ENCODE data around the gene RORC.
"Not testable (repeated sequence)": the region's sequence is repeated elsewhere in the genome, so short reads cannot be mapped to it uniquely, and the experiment has no call there.

Gene RORC

DNA sequence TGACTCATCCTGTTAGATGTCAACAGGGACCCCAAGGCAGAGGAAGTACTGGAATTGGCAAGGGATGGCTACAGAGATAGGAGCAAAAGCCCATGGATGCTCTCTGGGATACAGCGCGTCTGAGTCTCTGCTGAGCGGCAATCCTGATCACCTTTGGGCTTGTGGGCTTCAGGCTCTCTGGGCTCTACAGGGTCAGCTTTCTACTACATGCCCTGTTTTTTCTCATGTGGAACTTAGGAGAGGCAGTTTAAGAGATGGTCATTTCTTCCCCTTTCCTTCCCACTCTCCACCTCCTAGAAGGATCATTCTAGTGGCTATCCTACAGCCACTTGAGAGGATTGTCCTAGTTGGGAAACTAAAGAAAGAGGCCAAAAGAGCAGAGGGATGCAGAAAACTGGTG lies 27.7 kb downstream of the RORC start:
- DNase-seq: no peak

DNA sequence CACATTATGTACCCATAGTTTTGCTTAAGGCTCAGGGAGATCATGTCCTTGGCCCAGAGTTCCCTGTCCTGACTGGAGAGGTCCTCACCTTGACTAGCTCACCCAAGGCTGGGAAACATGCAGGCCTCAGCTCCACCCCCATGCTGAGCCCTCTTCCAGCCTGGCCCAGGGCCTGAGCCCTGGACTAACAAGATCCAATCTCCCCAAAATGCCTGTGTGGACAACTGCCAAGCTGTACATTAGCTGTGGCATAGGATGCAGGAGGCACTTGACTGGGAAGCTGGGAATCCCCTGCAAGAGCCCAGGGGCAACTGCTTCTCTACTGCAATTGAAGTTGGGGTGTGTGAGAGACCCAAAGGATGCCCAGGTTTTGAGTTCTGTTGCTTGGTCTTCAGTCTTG lies 28.4 kb downstream of the RORC start:
- DNase-seq: no peak

DNA sequence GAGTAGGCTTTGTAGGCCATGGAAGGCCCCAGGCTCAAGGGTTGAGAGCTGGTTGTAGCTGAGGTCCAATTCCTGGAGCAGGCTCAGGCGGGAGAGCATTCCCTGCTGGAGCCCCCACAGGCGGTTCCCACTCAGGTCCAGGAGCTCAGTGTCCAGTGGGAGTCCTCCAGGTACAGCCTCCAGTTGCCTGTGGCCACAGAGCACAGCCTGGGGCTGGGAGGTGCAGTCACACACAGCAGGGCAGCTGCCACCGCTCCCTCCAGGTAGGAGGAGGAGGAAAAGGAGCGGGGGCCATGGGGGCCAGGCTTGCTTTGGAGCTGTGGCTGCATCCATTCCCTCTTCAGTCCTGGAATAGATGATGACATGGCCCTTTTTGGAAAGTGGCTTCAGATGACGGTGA lies 29.2 kb downstream of the RORC start:
- no peak for DNase-seq

DNA sequence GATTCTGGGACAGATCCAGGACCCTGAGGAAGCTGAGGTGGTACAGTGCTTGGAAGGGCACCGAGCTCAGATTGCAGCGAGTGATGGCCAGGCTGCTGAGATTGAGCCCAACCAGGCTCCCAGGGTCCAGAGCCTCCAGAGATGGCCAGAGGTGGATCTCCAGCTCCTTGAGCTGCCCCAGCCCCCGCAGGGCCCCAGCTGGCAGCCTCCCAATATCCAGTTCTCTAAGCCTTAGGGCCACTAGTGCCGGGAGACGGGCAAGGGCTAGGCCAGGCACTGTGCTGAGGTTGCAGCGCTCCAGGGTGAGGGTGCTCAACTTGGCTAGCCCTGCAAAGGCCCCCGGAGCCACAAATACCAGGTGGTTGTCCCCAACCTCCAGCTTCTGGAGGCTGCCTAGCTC lies 29.8 kb downstream of the RORC start:
- DNase-seq: no peak

- no peak for DNase-seq
These were observed 30.2 kb downstream of the RORC start for GRCh38 chr1:151801310-151801820.

DNA sequence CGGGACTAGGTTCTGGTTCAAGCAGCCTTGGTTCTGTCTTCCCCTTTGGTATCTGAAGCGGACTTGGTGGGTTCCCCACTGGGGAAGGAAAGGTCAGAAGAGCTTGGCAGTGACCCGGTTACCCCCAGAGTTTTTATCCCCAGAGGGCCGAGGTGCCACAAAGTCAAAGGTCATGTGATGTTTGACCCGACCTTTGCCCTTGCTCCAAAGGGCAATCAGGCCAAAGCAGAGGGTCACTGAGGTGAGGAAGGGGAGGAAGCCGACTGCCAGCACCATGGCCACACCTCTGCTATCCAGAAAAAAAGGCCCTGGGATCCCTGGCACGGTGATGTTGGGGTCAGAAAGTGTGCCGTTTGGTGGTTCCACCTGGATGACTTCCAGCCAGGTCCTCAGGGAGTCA lies 30.8 kb downstream of the RORC start:
- no peak for DNase-seq

DNA sequence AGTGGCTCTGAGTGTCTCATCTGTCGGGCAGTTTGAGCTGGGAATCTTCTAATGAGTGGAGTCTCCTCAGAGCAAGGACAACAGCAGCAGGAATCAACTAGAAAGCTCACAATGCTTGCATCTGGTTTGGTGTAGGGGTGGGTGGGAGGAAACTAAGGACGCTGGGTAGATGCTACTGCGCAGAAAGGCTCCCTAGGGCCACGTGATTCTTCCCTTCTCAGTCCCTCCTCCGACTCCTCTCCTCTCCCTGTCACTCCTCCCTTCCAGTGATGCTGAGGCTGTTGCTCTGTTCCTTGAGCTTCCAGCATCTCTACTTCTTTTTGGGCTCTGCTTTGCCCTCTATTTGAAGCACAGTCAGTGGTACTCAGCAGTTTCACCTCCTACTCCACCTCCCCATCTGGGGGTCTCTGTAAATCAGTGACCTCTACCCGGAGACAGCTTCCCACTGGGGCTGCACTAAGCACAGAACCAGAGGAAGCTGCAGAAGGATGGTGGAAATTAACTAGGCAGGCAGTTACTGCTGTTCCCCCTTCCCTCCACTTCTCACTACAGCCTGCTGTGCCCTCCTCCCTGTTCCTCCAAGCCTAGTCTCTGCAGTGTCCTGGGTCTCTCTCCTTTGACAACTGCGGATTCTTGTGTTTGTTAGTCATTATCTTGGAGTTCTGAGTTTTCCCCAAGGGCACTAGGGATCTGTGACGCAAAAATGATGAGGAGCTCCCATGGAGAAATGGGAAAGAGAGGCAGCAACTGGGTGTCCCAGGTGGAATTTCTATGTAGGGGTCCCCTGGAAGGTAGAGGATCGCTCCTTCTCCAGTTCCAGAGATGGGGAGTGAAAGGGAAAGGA lies 32.2 kb downstream of the RORC start:
- no peak for DNase-seq

DNA sequence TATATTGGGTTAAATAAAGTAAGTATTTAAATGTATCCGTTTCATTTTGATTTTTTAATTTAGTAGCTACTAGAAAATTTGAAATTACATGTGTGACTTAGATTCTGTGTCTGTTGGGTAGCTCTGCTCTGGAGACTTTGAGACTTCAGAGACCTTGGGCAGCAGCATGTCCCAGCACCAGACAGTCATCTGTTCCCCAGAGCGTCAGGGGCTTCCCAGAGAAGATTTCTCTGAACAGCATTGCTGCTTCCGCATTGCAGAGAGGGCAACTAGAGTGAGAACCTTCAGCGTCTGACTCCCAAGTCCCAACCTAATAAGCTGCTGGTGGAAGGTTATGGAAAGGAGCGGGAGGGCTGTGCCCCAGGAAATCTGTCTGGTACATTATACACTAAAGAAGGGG lies 33.0 kb downstream of the RORC start:
- DNase-seq: no peak

- DNase-seq: peak; percentile 3
These were observed 40.5 kb downstream of the RORC start for GRCh38 chr1:151790940-151791651.

DNA sequence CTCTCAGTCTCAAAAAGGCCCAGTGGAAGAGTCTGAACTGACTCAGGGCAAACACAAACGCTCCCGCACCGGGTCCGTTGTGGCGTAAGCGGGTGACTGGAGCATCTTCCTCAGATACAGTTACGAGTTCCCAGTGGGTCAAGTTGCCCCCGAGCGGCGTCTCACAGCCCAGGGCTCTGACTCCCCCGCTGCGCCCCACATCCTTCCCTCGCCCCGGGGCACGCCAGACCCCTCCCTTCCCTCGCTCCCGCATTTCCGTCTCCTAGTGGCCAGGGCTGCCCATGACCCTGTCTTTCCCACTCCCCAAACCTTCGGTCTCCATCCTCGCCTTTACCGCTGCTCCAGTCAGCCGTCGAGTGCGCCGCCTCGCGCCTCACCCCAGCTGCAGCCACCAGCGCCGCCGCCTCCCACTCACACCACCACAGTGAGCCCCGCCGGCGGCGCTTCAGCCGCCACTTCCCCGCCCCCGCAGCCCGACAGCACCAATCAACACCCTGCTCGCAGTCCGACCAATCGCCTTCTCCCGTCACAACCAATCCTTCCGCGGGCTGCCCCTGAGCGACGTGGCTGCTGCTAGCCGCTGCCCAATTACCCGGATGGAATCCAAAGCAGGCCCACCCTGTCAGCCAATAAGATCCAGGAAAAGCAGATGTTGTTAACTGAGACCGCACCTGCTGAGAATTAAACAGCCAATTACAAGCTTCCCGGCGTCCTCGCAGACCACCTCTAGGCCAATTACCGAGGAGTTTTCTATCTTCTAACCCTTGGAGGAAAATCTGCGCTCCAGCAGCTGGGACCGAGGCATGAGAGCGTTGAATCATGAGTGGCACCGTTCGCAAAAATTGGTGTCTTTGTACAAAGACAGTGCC lies 41.3 kb downstream of the RORC start, which contains the start of gene TDRKH:
TSS of gene TDRKH (minus strand) at position 430 of the 869 bp plus-strand sequence. CDS start 7,478 bp downstream, outside the sequence.
- DNase-seq: peak; percentile 98

DNA sequence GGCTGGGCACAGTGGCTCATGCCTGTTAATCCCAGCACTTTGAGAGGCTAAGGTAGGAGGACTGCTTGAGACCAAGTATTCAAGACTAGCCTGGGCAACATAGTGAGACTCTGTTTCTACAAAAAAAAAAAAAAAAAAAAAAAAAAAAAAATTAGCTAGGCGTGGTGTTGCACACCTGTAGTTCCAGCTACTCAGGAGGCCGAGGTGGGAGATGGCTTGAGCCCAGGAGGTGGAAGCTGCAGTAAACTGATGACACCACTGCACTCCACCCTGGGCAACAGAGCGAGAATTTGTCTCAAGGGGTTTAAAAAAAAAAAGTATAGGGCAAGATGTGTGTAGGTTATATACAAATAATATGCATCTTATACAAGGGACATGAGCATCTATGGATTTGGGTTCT lies 43.9 kb downstream of the RORC start:
- no peak for DNase-seq

GRCh38 chr1:151783796-151784195 lies 47.8 kb downstream of the RORC start:
- no peak for DNase-seq

- no peak for DNase-seq
These were observed 48.9 kb downstream of the RORC start for GRCh38 chr1:151782741-151783140.

DNA sequence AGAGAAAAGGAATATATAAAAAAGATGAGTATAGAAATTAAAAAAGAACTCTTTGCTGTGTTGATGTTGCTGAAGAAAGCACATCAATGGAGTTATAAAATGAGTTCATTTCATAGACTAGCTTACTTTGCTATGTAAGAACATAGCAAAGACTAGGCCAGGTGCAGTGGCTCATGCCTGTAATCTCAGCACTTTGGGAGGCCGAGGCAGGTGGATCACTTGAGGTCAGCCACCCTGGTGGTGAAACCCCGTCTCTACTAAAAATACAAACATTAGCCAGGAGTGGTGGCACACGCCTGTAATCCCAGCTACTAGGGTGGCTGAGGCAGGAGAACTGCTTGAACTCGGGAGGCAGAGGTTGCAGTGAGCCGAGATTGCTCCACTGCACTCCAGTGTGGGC lies 49.6 kb downstream of the RORC start:
- DNase-seq: not testable (repeated sequence)

- DNase-seq: not testable (repeated sequence)
These were observed 50.9 kb downstream of the RORC start for GRCh38 chr1:151780736-151781135.

DNA sequence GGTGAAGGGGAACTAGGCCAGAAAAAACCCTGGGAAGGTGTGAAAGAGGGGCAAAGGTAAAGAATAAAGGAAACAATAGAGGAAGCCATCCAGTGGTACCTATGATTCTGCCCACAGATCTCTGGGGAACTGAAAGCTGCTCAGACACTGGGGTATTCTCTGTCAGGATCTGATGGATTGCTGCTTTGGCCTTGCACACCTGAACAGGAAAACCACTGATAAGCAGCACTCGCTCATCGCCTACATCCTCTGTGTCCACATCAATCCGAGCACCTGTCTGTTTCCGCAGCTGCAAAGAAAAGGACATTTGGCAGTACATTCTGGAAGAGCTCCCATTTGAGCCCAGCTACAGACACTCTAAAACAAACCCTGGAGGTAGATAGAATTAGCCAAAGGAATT lies 51.8 kb downstream of the RORC start:
- DNase-seq: no peak

DNA sequence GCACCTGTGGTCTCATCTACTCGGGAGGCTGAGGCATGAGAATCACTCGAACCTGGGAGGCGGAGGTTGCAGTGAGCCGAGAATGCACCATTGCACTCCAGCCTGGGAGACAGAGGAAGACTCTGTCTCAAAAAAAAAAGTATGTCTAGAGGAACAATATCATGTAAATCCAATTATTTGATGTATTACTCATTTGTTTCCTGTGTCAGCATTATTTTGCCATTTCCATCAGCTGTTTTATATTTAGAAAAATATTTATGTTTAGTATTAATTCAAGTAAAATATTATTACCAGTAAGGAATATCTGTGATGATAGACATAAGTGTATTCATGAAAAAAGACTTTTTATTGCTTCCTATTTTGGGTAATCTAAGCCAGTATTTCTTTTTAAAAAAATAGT lies 54.3 kb downstream of the RORC start:
- no peak for DNase-seq

- DNase-seq: no peak
These were observed 54.9 kb downstream of the RORC start for GRCh38 chr1:151776665-151777062.

GRCh38 chr1:151775894-151776664 lies 55.5 kb downstream of the RORC start:
- no peak for DNase-seq

- DNase-seq: no peak
These were observed 57.2 kb downstream of the RORC start for GRCh38 chr1:151774256-151774922.

DNA sequence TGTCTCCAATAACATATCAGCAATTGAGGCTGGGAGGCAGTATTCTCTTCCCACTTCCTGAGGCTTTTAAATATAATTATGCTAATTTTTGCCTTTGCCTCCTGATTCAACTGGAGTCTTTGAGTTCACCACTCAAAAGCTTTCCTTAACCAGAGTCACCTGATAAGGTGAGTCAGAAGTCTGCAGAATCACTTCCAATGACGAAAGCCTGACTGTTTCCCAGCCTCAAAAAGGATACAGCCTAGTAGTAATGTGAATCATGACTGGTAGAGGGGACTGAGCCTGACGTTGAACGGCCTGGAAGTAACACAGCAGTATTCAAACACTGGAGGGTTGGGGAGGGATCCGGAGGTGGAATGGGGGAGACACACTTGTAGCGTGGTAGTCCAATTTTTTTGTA lies 57.9 kb downstream of the RORC start:
- DNase-seq: no peak

DNA sequence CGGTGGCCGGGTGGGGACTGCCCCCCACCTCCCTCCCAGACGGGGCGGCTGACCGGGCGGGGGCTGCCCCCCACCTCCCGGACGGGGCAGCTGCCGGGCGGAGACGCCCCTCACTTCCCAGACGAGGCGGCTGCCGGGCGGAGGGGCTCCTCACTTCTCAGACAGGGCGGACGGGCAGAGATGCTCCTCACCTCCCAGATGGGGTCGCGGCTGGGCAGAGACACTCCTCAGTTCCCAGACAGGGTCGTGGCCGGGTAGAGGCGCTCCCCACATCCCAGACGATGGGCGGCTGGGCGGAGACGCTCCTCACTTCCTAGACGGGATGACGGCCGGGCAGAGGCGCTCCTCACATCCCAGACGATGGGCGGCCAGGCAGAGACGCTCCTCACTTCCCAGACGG lies 62.3 kb downstream of the RORC start:
- not testable (repeated sequence) for DNase-seq

Data from NCI-H510A (cell line).